ENCODE measurements around the gene SF3A2.

GRCh38 chr19:2236314-2237050 is at the start of gene SF3A2, which contains the start of gene PLEKHJ1:
- peak; percentile 64 to 85 (median 84) for TF ChIP-seq POLR2A (IDR thresholded peaks at IDR 0.05)
- peak; percentile 99 to 100 (median 99) for TF ChIP-seq CTCF (IDR thresholded peaks at IDR 0.05)
